PC-3 (cell line): ENCODE data around the gene P2RX4. TPM values are rescaled to one million over a fixed set of nuclear protein-coding genes. Genes with fewer than 3 reads are reported as not detected.

ENCODE experiments used
- ATAC-seq: fragments of 200-7000 bp; cut with Tn5 transposase; 2 replicates; pipeline ENCODE4 v1.9.1; 2020; ENCODE audit warnings: mild to moderate bottlenecking, moderate library complexity
- BruUV-seq: library from RNA; stranded (reverse); fragments of 400-500 nt; replicated peaks from 2 replicates; lab custom pipeline; 2021; lab: Mats Ljungman, UMichigan
- CTCF ChIA-PET: fragments of 300-600 bp; sonication (Branson Sonifier 250); formaldehyde crosslinking; loops from one replicate; lab custom pipeline; 2022; ENCODE audit warnings: antibody characterized with exemption; lab: Charles Lee
- POLR2A ChIA-PET: fragments of 300-600 bp; sonication (Branson Sonifier 250); formaldehyde crosslinking; loops from one replicate; lab custom pipeline; 2022; ENCODE audit warnings: antibody characterized with exemption; ENCODE audit not compliant: unreplicated experiment; lab: Charles Lee
- DNase-seq: peaks from one replicate; pipeline ENCODE4 v3.0.0-alpha.2; 2015
- H2AFZ ChIP-seq: fragments of 300-600 bp; sonication (generic); 2 replicates; pipeline ENCODE4 v1.6.0; 2016; ENCODE audit warnings: antibody characterized with exemption, low read length
- H3F3A ChIP-seq: fragments of 300-600 bp; sonication (generic); one replicate; pipeline ENCODE4 v1.6.0; 2017; ENCODE audit warnings: antibody characterized with exemption, low read length, control low read depth, mild to moderate bottlenecking; ENCODE audit not compliant: unreplicated experiment
- H3K27ac ChIP-seq: fragments of 300-600 bp; sonication (generic); 2 replicates; pipeline ENCODE4 v1.5.1; 2016; ENCODE audit warnings: mild to moderate bottlenecking, low read length
- H3K27me3 ChIP-seq: fragments of 300-600 bp; sonication (generic); 2 replicates; pipeline ENCODE4 v1.6.1; 2016; ENCODE audit warnings: low read length, mixed read lengths
- H3K36me3 ChIP-seq: fragments of 300-600 bp; sonication (generic); 2 replicates; pipeline ENCODE4 v1.6.1; 2016; ENCODE audit warnings: low read depth, mixed run types, low read length, mixed read lengths
- H3K4me1 ChIP-seq: fragments of 300-600 bp; sonication (generic); 2 replicates; pipeline ENCODE4 v1.5.1; 2016; ENCODE audit warnings: low read length; ENCODE audit not compliant: insufficient read depth
- H3K4me2 ChIP-seq: fragments of 300-600 bp; sonication (generic); 2 replicates; pipeline ENCODE4 v1.6.0; 2016; ENCODE audit warnings: low read length
- H3K4me3 ChIP-seq: fragments of 300-600 bp; sonication (generic); 2 replicates; pipeline ENCODE4 v1.5.1; 2016; ENCODE audit warnings: mild to moderate bottlenecking, low read length, mixed read lengths
- H3K79me2 ChIP-seq: fragments of 300-600 bp; sonication (generic); 2 replicates; pipeline ENCODE4 v1.6.1; 2017; ENCODE audit warnings: low read length, mixed read lengths
- H3K9ac ChIP-seq: fragments of 300-600 bp; sonication (generic); 2 replicates; pipeline ENCODE4 v1.6.0; 2016; ENCODE audit warnings: mild to moderate bottlenecking, low read length
- H3K9me2 ChIP-seq: fragments of 300-600 bp; sonication (generic); replicated peaks from 2 replicates; pipeline ENCODE4 v1.6.1; 2016; ENCODE audit warnings: mixed run types, low read length, mixed read lengths
- H3K9me3 ChIP-seq: fragments of 300-600 bp; sonication (generic); 2 replicates; pipeline ENCODE4 v1.6.1; 2016; ENCODE audit warnings: low read length, mixed read lengths
- H4K20me1 ChIP-seq: fragments of 300-600 bp; sonication (generic); 2 replicates; pipeline ENCODE4 v1.6.1; 2016; ENCODE audit warnings: low read length, mixed read lengths
- CTCF ChIP-seq: fragments of 300-600 bp; sonication (generic); conservative IDR thresholded peaks from 2 replicates; pipeline ENCODE4 v1.5.1; 2017; ENCODE audit warnings: antibody characterized with exemption, low read depth, mild to moderate bottlenecking, low read length
- EZH2 ChIP-seq: fragments of 300-600 bp; sonication (generic); IDR thresholded peaks from one replicate; pipeline ENCODE4 v1.6.1; 2017; ENCODE audit warnings: antibody characterized with exemption, mild to moderate bottlenecking, low read length; ENCODE audit not compliant: unreplicated experiment
- EZH2phosphoT487 ChIP-seq: fragments of 300-600 bp; sonication (generic); IDR thresholded peaks from 2 replicates; pipeline ENCODE4 v1.6.1; 2018; ENCODE audit warnings: mild to moderate bottlenecking, antibody characterized with exemption, low read length, borderline replicate concordance
- intact Hi-C: fragments of 100-400 bp; cut with micrococcal nuclease; formaldehyde crosslinking; loops from 2 replicates; pipeline ENCODE4 v1.9.0; 2023
- total RNA-seq: library from RNA; depleted of rRNA; stranded (reverse); fragments of >200 nt; gene quantifications from 2 replicates; pipeline ENCODE4 v1.2.3, GENCODE V29; 2014

P2RX4 gene
- total RNA-seq, 1 experiment from 2014 or later = 21.6 TPM

GRCh38 chr12:121188227-121188626 lies 21.7 kb upstream of the P2RX4 start:
- H3K9ac ChIP-seq = no peak overlapping the region
- H2AFZ ChIP-seq = no peak overlapping the region
- no peak overlapping the region for H3K4me2 ChIP-seq
- ChIA-PET POLR2A (no interaction called here), CTCF (no interaction called here)
- H3F3A ChIP-seq = no peaks in the 10 kb centered on the region
- TF ChIP-seq CTCF = no peak
- TF ChIP-seq EZH2 = no peak
- TF ChIP-seq EZH2phosphoT487 = no peak
- H3K9me2 ChIP-seq = no peaks in the 10 kb centered on the region
- H3K36me3 ChIP-seq = no peaks in the 10 kb centered on the region
- BruUV-seq = no TSS peak
- ATAC-seq = no peak
- no peaks in the 10 kb centered on the region for H3K79me2 ChIP-seq
- no peak for DNase-seq
- no peaks in the 10 kb centered on the region for H3K27me3 ChIP-seq
- no peaks in the 10 kb centered on the region for H3K9me3 ChIP-seq
- no peaks in the 10 kb centered on the region for H4K20me1 ChIP-seq
- intact Hi-C loops = no loop called here
- H3K4me3 ChIP-seq = no peak overlapping the region
- peaks cover 9% of the 10 kb centered on the region for H3K4me1 ChIP-seq
- H3K27ac ChIP-seq = no peak overlapping the region

- H3K9ac ChIP-seq = no peak overlapping the region
- H3K9me2 ChIP-seq = no peaks in the 10 kb centered on the region
- BruUV-seq = no TSS peak
- H3K79me2 ChIP-seq = no peaks in the 10 kb centered on the region
- ChIA-PET POLR2A (no interaction called here), CTCF (no interaction called here)
- peaks cover 10% of the 10 kb centered on the region for H3K4me1 ChIP-seq
- no peaks in the 10 kb centered on the region for H3K9me3 ChIP-seq
- H3K4me3 ChIP-seq = no peak overlapping the region
- no peak overlapping the region for H3K27ac ChIP-seq
- intact Hi-C loops = no loop called here
- no peak for DNase-seq
- no peak overlapping the region for H2AFZ ChIP-seq
- H3K36me3 ChIP-seq = no peaks in the 10 kb centered on the region
- no peak for ATAC-seq
- H3K27me3 ChIP-seq = no peaks in the 10 kb centered on the region
- H3K4me2 ChIP-seq = no peak overlapping the region
- TF ChIP-seq EZH2 (no peak), EZH2phosphoT487 (no peak), CTCF (no peak)
- no peaks in the 10 kb centered on the region for H4K20me1 ChIP-seq
- no peaks in the 10 kb centered on the region for H3F3A ChIP-seq
Measured at GRCh38 chr12:121189131-121189530, 20.8 kb upstream of the P2RX4 start.

GRCh38 chr12:121189619-121190155 lies 20.2 kb upstream of the P2RX4 start:
- Histone ChIP-seq H3K9me3 (no peaks in the 10 kb centered on the region), H3F3A (no peaks in the 10 kb centered on the region), H3K4me3 (no peak overlapping the region), H3K36me3 (no peaks in the 10 kb centered on the region), H3K79me2 (no peaks in the 10 kb centered on the region), H4K20me1 (no peaks in the 10 kb centered on the region), H3K4me2 (no peak overlapping the region), H2AFZ (no peak overlapping the region), H3K27ac (no peak overlapping the region), H3K27me3 (no peaks in the 10 kb centered on the region), H3K9me2 (no peaks in the 10 kb centered on the region), H3K4me1 (peaks cover 10% of the 10 kb centered on the region), H3K9ac (no peak overlapping the region)
- DNase-seq (no peak), ATAC-seq (no peak)
- BruUV-seq = no TSS peak
- ChIA-PET CTCF (no interaction called here), POLR2A (no interaction called here)
- intact Hi-C loops = no loop called here
- no peak for TF ChIP-seq EZH2
- TF ChIP-seq EZH2phosphoT487 = no peak
- TF ChIP-seq CTCF = no peak
